PC-9 (cell line): ENCODE results near the gene CCDC92.

Experiments used
- CTCF ChIP-seq: fragments of 200-600 bp; sonication (generic); conservative IDR thresholded peaks from 2 replicates; pipeline ENCODE4 v1.6.1; 2017; ENCODE audit warnings: mixed run types, antibody characterized with exemption, mild to moderate bottlenecking, moderate library complexity
- EZH2 ChIP-seq: fragments of 200-600 bp; sonication (generic); IDR thresholded peaks from 2 replicates; pipeline ENCODE4 v1.8.0; 2017; ENCODE audit warnings: antibody characterized with exemption, low read depth

GRCh38 chr12:123951467-123951866, 21.2 kb downstream of the CCDC92 start:
- no peak for TF ChIP-seq CTCF
- TF ChIP-seq EZH2, result no peak
